A673 (cell line): ENCODE results near the gene A4GALT. TPM values are rescaled to one million over a fixed set of nuclear protein-coding genes. Genes with fewer than 3 reads are reported as not detected.

Experiments
- BruUV-seq: library from RNA; stranded (reverse); fragments of 400-500 nt; replicated peaks from 2 replicates; lab custom pipeline; 2021; lab: Mats Ljungman, UMichigan
- CTCF ChIA-PET: fragments of 300-600 bp; sonication (Branson Sonifier 250); formaldehyde crosslinking; loops from one replicate; lab custom pipeline; 2022; ENCODE audit warnings: antibody characterized with exemption; lab: Charles Lee
- POLR2A ChIA-PET: fragments of 300-600 bp; sonication (Branson Sonifier 250); formaldehyde crosslinking; loops from one replicate; lab custom pipeline; 2022; ENCODE audit warnings: antibody characterized with exemption; ENCODE audit not compliant: low non-redundant PET; lab: Charles Lee
- DNase-seq: peaks from one replicate; pipeline ENCODE4 v3.0.0-alpha.2; 2015; ENCODE audit warnings: low spot score
- H3K27ac ChIP-seq: fragments of 200-600 bp; sonication (generic); 2 replicates; pipeline ENCODE4 v1.5.1; 2016; ENCODE audit warnings: mixed run types, low read depth, mild to moderate bottlenecking, mixed read lengths, antibody characterized with exemption, low read length; ENCODE audit not compliant: poor library complexity, severe bottlenecking
- H3K27me3 ChIP-seq: fragments of 200-600 bp; sonication (generic); replicated peaks from 2 replicates; pipeline ENCODE4 v1.6.1; 2017; ENCODE audit warnings: mixed run types, low read depth, mild to moderate bottlenecking, mixed read lengths, antibody characterized with exemption, low read length; ENCODE audit not compliant: insufficient read depth, poor library complexity
- H3K36me3 ChIP-seq: fragments of 200-600 bp; sonication (generic); 2 replicates; pipeline ENCODE4 v1.6.1; 2016; ENCODE audit warnings: mixed run types, mild to moderate bottlenecking, mixed read lengths, antibody characterized with exemption, low read length; ENCODE audit not compliant: insufficient read depth, poor library complexity, severe bottlenecking
- H3K4me1 ChIP-seq: fragments of 200-600 bp; sonication (generic); 2 replicates; pipeline ENCODE4 v1.6.1; 2017; ENCODE audit warnings: mixed run types, mild to moderate bottlenecking, mixed read lengths, antibody characterized with exemption, low read length; ENCODE audit not compliant: insufficient read depth, poor library complexity, severe bottlenecking
- H3K4me3 ChIP-seq: fragments of 200-600 bp; sonication (generic); 2 replicates; pipeline ENCODE4 v1.5.1; 2016; ENCODE audit warnings: low read depth, mixed run types, mild to moderate bottlenecking, mixed read lengths, low read length; ENCODE audit not compliant: poor library complexity, severe bottlenecking
- H3K9me3 ChIP-seq: fragments of 200-600 bp; sonication (generic); 2 replicates; pipeline ENCODE4 v1.6.1; 2016; ENCODE audit warnings: mixed run types, low read depth, mild to moderate bottlenecking, mixed read lengths, antibody characterized with exemption, low read length; ENCODE audit not compliant: poor library complexity, severe bottlenecking
- CTCF ChIP-seq: fragments of 300-800, 200-600 bp; sonication (generic); conservative IDR thresholded peaks from 2 replicates; pipeline ENCODE4 v1.5.1; 2017; ENCODE audit warnings: low read depth, mild to moderate bottlenecking, antibody characterized with exemption, low read length, moderate library complexity, mixed read lengths
- EZH2 ChIP-seq: fragments of 200-600 bp; sonication (generic); IDR thresholded peaks from 2 replicates; pipeline ENCODE4 v1.6.1; 2017; ENCODE audit warnings: borderline replicate concordance, low read depth, mild to moderate bottlenecking, mixed read lengths, antibody characterized with exemption, low read length; ENCODE audit not compliant: poor library complexity, severe bottlenecking
- intact Hi-C: fragments of 100-400 bp; cut with micrococcal nuclease; formaldehyde crosslinking; loops from one replicate; pipeline ENCODE4 v1.10.0; 2022; ENCODE audit not compliant: unreplicated experiment
- total RNA-seq: library from RNA; stranded (reverse); gene quantifications from 2 replicates; pipeline ENCODE4 v1.2.3, GENCODE V29; 2021

Gene A4GALT
- total RNA-seq, 1 experiment from 2014 or later, result 21.9 TPM

GRCh38 chr22:42642806-42643633 lies 77.7 kb downstream of the A4GALT start:
- H3K36me3 ChIP-seq, result no peaks in the 10 kb centered on the region
- no TSS peak for BruUV-seq

More at GRCh38 chr22:42642806-42643633, 77.7 kb downstream of the A4GALT start:
- intact Hi-C loops, result no loop called here
- no peaks in the 10 kb centered on the region for H3K27me3 ChIP-seq
- no peak overlapping the region for H3K27ac ChIP-seq
- H3K4me3 ChIP-seq, result no peak overlapping the region
- DNase-seq, result no peak
- H3K4me1 ChIP-seq, result peaks cover 41% of the 10 kb centered on the region
- no peaks in the 10 kb centered on the region for H3K9me3 ChIP-seq
- CTCF ChIA-PET, result no interaction called here
- POLR2A ChIA-PET, result no interaction called here
- TF ChIP-seq CTCF (no peak), EZH2 (no peak)

Other genes with a start within 250 kb of the A4GALT start
- 68.5 and 69.1 TPM in 2 replicates for gene RRP7A, start 201.1 kb downstream of the A4GALT start, total RNA-seq
- gene SERHL2, start 166.9 kb downstream of the A4GALT start, total RNA-seq, result 0.49 and 0.96 TPM in 2 replicates
- 131 and 134 TPM in 2 replicates for gene POLDIP3, start 106.0 kb downstream of the A4GALT start, total RNA-seq
- gene ATP5MGL, start 80.3 kb downstream of the A4GALT start, total RNA-seq, result 1.2 and 1.9 TPM in 2 replicates
- 172 and 176 TPM in 2 replicates for gene CYB5R3, start 71.5 kb downstream of the A4GALT start, total RNA-seq
- gene ARFGAP3, start 136.4 kb upstream of the A4GALT start, total RNA-seq, result 30.0 and 34.3 TPM in 2 replicates